ENCODE results near the gene PREX1. TPM values are rescaled to one million over a fixed set of nuclear protein-coding genes. Genes with fewer than 3 reads are reported as not detected.

Gene PREX1
- total RNA-seq, 1 experiment from 2014 or later, result 20.0 TPM

DNA sequence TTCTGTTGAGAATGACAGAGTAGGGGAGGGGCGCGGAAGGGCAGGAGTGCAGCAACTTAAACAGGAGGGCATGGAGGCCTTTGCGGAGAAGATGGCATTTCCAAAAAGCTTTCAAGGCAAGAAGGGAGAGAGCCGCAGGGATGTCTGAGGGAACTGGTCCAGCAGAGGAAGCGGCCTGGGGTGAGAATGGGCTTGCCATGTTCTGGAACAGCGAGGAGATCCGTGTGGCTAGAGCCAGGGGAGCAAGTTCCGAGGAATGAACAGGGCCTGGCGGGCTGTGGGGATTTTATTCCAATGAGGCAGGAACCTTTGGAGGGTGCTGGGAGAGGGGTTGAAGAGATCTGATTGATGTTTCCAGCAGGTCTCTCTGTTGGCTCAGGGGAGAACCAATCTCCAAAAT, 86.1 kb downstream of the PREX1 start:
- POLR2A ChIA-PET, result no interaction called here
- no peaks in the 10 kb centered on the region for H3K4me1 ChIP-seq (ENCODE audit: control insufficient read depth, insufficient read depth, low read length)
- in situ Hi-C loops (cut with HindIII; ENCODE audit: low pct_unique_long_range_greater_than_20kb, low sequenced_read_pairs) (no loop called here), intact Hi-C loops (cut with micrococcal nuclease; ENCODE audit: unreplicated experiment) (no loop called here)
- DNase-seq (ENCODE audit: low read depth, low spot score) (no peak), ATAC-seq (no peak)
- no peak overlapping the region for H3K27ac ChIP-seq (ENCODE audit: low read length)
- no peak overlapping the region for H3K4me3 ChIP-seq (ENCODE audit: low read depth in 2 of 2, low read length in 2 of 2)
- CTCF ChIA-PET, result no interaction called here
- BruUV-seq (replicated peaks), result no TSS peak
- no peaks in the 10 kb centered on the region for H3K27me3 ChIP-seq (ENCODE audit: control insufficient read depth, insufficient read depth, low read length)
- H3K36me3 ChIP-seq (ENCODE audit: control insufficient read depth, insufficient read depth, low read length), result no peaks in the 10 kb centered on the region
- H3K9me3 ChIP-seq (ENCODE audit: control insufficient read depth, insufficient read depth, low read depth, low read length), result no peaks in the 10 kb centered on the region
- TF ChIP-seq, protein P1, sequence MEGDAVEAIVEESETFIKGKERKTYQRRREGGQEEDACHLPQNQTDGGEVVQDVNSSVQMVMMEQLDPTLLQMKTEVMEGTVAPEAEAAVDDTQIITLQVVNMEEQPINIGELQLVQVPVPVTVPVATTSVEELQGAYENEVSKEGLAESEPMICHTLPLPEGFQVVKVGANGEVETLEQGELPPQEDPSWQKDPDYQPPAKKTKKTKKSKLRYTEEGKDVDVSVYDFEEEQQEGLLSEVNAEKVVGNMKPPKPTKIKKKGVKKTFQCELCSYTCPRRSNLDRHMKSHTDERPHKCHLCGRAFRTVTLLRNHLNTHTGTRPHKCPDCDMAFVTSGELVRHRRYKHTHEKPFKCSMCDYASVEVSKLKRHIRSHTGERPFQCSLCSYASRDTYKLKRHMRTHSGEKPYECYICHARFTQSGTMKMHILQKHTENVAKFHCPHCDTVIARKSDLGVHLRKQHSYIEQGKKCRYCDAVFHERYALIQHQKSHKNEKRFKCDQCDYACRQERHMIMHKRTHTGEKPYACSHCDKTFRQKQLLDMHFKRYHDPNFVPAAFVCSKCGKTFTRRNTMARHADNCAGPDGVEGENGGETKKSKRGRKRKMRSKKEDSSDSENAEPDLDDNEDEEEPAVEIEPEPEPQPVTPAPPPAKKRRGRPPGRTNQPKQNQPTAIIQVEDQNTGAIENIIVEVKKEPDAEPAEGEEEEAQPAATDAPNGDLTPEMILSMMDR (IDR thresholded peaks at IDR 0.05), result no peak
- TF ChIP-seq POLR2AphosphoS5 (IDR thresholded peaks at IDR 0.05; ENCODE audit: low read depth, low read length), result no peak

DNA sequence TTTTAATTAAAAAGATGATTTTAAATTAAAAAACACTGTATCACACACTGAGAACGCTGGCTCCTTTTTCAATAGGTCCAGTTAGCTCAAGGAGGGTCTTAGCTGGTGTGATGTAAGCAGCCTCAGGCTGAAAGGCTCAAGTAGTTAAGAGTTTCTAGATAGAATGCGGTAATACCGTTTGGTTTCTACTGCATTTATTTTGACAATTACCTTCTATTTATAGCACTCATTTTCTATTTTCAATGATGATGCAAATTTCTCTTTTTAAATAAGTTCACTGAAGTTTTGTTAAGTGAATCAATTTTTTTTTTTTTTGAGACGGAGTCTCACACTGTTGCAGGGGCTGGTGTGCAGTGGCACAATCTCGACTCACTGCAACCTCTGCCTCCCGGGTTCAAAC, 87.1 kb downstream of the PREX1 start:
- BruUV-seq (replicated peaks), result no TSS peak
- Histone ChIP-seq H3K27me3 (ENCODE audit: control insufficient read depth, insufficient read depth, low read length) (no peaks in the 10 kb centered on the region), H3K36me3 (ENCODE audit: control insufficient read depth, insufficient read depth, low read length) (no peaks in the 10 kb centered on the region), H3K4me3 (ENCODE audit: low read depth in 2 of 2, low read length in 2 of 2) (no peak overlapping the region), H3K4me1 (ENCODE audit: control insufficient read depth, insufficient read depth, low read length) (no peaks in the 10 kb centered on the region), H3K27ac (ENCODE audit: low read length) (no peak overlapping the region), H3K9me3 (ENCODE audit: control insufficient read depth, insufficient read depth, low read depth, low read length) (no peaks in the 10 kb centered on the region)
- DNase-seq (ENCODE audit: low read depth, low spot score) (no peak), ATAC-seq (no peak)
- ChIA-PET POLR2A (interaction anchor here (0.7 kb wide), 1 partner anchor 12 kb away, joined by 3 read pairs; no protein-coding TSS in a partner anchor), CTCF (no interaction called here)
- intact Hi-C loops (cut with micrococcal nuclease; ENCODE audit: unreplicated experiment) (no loop called here), in situ Hi-C loops (cut with HindIII; ENCODE audit: low pct_unique_long_range_greater_than_20kb, low sequenced_read_pairs) (no loop called here)
- TF ChIP-seq, protein P1 (IDR thresholded peaks at IDR 0.05), result no peak
- TF ChIP-seq TCF7L2 (IDR thresholded peaks at IDR 0.05; ENCODE audit: low read depth, low read length) (no peak), POLR2AphosphoS5 (IDR thresholded peaks at IDR 0.05; ENCODE audit: low read depth, low read length) (no peak), SIN3A (IDR thresholded peaks at IDR 0.05; ENCODE audit: borderline replicate concordance, insufficient read depth, low read depth, low read length) (no peak)
- TF ChIP-seq, protein P2, sequence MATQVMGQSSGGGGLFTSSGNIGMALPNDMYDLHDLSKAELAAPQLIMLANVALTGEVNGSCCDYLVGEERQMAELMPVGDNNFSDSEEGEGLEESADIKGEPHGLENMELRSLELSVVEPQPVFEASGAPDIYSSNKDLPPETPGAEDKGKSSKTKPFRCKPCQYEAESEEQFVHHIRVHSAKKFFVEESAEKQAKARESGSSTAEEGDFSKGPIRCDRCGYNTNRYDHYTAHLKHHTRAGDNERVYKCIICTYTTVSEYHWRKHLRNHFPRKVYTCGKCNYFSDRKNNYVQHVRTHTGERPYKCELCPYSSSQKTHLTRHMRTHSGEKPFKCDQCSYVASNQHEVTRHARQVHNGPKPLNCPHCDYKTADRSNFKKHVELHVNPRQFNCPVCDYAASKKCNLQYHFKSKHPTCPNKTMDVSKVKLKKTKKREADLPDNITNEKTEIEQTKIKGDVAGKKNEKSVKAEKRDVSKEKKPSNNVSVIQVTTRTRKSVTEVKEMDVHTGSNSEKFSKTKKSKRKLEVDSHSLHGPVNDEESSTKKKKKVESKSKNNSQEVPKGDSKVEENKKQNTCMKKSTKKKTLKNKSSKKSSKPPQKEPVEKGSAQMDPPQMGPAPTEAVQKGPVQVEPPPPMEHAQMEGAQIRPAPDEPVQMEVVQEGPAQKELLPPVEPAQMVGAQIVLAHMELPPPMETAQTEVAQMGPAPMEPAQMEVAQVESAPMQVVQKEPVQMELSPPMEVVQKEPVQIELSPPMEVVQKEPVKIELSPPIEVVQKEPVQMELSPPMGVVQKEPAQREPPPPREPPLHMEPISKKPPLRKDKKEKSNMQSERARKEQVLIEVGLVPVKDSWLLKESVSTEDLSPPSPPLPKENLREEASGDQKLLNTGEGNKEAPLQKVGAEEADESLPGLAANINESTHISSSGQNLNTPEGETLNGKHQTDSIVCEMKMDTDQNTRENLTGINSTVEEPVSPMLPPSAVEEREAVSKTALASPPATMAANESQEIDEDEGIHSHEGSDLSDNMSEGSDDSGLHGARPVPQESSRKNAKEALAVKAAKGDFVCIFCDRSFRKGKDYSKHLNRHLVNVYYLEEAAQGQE (IDR thresholded peaks at IDR 0.05; ENCODE audit: insufficient read depth in 1 of 2, low read depth in 2 of 2, low read length in 1 of 2), result no peak

DNA sequence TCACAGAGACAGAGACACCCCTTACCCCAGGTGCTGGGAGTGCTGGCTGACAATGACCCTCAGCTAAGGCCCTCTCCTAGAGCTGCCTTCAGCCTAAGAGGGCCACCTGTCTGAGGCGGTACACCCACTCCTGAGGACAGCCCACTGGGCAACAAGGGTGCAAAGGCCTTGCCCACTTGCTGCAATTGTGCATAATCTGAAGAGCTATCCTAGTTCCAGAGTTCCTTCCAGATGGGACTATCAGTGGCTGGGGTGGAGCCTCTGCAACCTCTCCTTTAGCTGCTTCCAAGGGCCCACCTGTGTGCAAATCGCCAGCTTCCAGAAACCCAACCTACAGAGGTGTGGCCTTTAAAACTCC, 87.5 kb downstream of the PREX1 start:
- H3K9me3 ChIP-seq (ENCODE audit: control insufficient read depth, insufficient read depth, low read depth, low read length), result no peaks in the 10 kb centered on the region
- H3K27me3 ChIP-seq (ENCODE audit: control insufficient read depth, insufficient read depth, low read length), result no peaks in the 10 kb centered on the region
- BruUV-seq (replicated peaks), result no TSS peak
- CTCF ChIA-PET, result no interaction called here
- in situ Hi-C loops (cut with HindIII; ENCODE audit: low pct_unique_long_range_greater_than_20kb, low sequenced_read_pairs), result no loop called here
- H3K27ac ChIP-seq (ENCODE audit: low read length), result no peak overlapping the region
- no peak for TF ChIP-seq POLR2AphosphoS5 (IDR thresholded peaks at IDR 0.05; ENCODE audit: low read depth, low read length)
- TF ChIP-seq, protein P2 (IDR thresholded peaks at IDR 0.05; ENCODE audit: insufficient read depth in 1 of 2, low read depth in 2 of 2, low read length in 1 of 2), result no peak
- no peak for TF ChIP-seq TCF7L2 (IDR thresholded peaks at IDR 0.05; ENCODE audit: low read depth, low read length)
- TF ChIP-seq, protein P1 (IDR thresholded peaks at IDR 0.05), result no peak
- TF ChIP-seq SIN3A (IDR thresholded peaks at IDR 0.05; ENCODE audit: borderline replicate concordance, insufficient read depth, low read depth, low read length), result no peak
- no peak overlapping the region for H3K4me3 ChIP-seq (ENCODE audit: low read depth in 2 of 2, low read length in 2 of 2)
- intact Hi-C loops (cut with micrococcal nuclease; ENCODE audit: unreplicated experiment), result no loop called here
- H3K36me3 ChIP-seq (ENCODE audit: control insufficient read depth, insufficient read depth, low read length), result no peaks in the 10 kb centered on the region
- POLR2A ChIA-PET, result interaction anchor here (0.7 kb wide), 1 partner anchor 12 kb away, joined by 3 read pairs; no protein-coding TSS in a partner anchor
- no peak for ATAC-seq
- DNase-seq (ENCODE audit: low read depth, low spot score), result no peak
- H3K4me1 ChIP-seq (ENCODE audit: control insufficient read depth, insufficient read depth, low read length), result no peaks in the 10 kb centered on the region

All from Panc1 (cell line).